GM12878 (cell line): ENCODE measurements around the gene ACTR2.

ENCODE experiments used
- CTCF ChIP-seq, 3 experiments: IDR thresholded peaks in 2 of 3; conservative IDR thresholded peaks in 1 of 3; 2 replicates each; pipeline ENCODE4 v1.5.1; 2011; ENCODE audit warnings: low read depth in 3 of 3, low read length in 3 of 3, mild to moderate bottlenecking in 3 of 3, control low read depth in 2 of 3, moderate library complexity in 2 of 3, inconsistent platforms in 1 of 3, mixed read lengths in 1 of 3; ENCODE audit not compliant: control insufficient read depth in 2 of 3, insufficient read depth in 1 of 3; ENCODE audit errors: extremely low read depth in 1 of 3
- DPF2 ChIP-seq: fragments of 450-650 bp; IDR thresholded peaks from 2 replicates; pipeline ENCODE4 v1.6.1; 2017; ENCODE audit warnings: mild to moderate bottlenecking
- EP300 ChIP-seq, 2 experiments: fragments of 150-350 bp in 1 of 2; IDR thresholded peaks; 2 replicates each; pipeline ENCODE4 v1.6.1; 2011 to 2012; ENCODE audit warnings: low read depth in 2 of 2, low read length in 2 of 2, borderline replicate concordance in 1 of 2, improper control_type of control experiment in 1 of 2, inconsistent platforms in 1 of 2; ENCODE audit not compliant: control insufficient read depth in 1 of 2
- EZH2 ChIP-seq: IDR thresholded peaks from 2 replicates; pipeline ENCODE4 v1.6.1; 2012; ENCODE audit warnings: low read depth, mild to moderate bottlenecking, control low read depth, inconsistent platforms, low read length, borderline replicate concordance; ENCODE audit not compliant: control insufficient read depth
- HCFC1 ChIP-seq: fragments of 150-350 bp; IDR thresholded peaks from 2 replicates; pipeline ENCODE4 v1.6.1; 2014; ENCODE audit warnings: low read length
- HDAC2 ChIP-seq: fragments of 200-600 bp; sonication (generic); IDR thresholded peaks from 2 replicates; pipeline ENCODE4 v1.6.1; 2017
- MAX ChIP-seq: IDR thresholded peaks from 2 replicates; pipeline ENCODE4 v1.6.1; 2012; ENCODE audit warnings: low read depth, low read length, improper control_type of control experiment
- NFYB ChIP-seq: IDR thresholded peaks from 2 replicates; pipeline ENCODE4 v1.6.1; 2011; ENCODE audit warnings: low read depth, mild to moderate bottlenecking, low read length, improper control_type of control experiment, moderate library complexity; ENCODE audit not compliant: insufficient read depth
- POLR2A ChIP-seq: IDR thresholded peaks from 2 replicates; pipeline ENCODE4 v1.6.1; 2011; ENCODE audit warnings: low read depth, mild to moderate bottlenecking, low read length
- SIN3A ChIP-seq: IDR thresholded peaks from 2 replicates; pipeline ENCODE4 v1.6.1; 2012; ENCODE audit warnings: low read depth, low read length, improper control_type of control experiment
- TCF7 ChIP-seq: IDR thresholded peaks from 2 replicates; pipeline ENCODE4 v1.6.1; 2014; ENCODE audit warnings: antibody characterized with exemption, borderline replicate concordance
- ZBTB40 ChIP-seq: fragments of 450-650 bp; IDR thresholded peaks from 2 replicates; pipeline ENCODE4 v1.6.1; 2016; ENCODE audit warnings: mild to moderate bottlenecking, moderate library complexity, borderline replicate concordance
- ZNF384 ChIP-seq: IDR thresholded peaks from 2 replicates; pipeline ENCODE4 v1.6.1; 2012; ENCODE audit warnings: low read depth, mild to moderate bottlenecking, low read length, improper control_type of control experiment, borderline replicate concordance

- TF ChIP-seq EZH2, result no peak
- no peak for TF ChIP-seq MAX
- TF ChIP-seq HDAC2, result no peak
- no peak for TF ChIP-seq ZBTB40
- no peak for TF ChIP-seq POLR2A
- TF ChIP-seq DPF2, result no peak
- no peak for TF ChIP-seq HCFC1
- TF ChIP-seq CTCF (IDR thresholded peaks at IDR 0.05 in 2 of 3, conservative IDR thresholded peaks at IDR 0.05 in 1 of 3; ENCODE audit: control insufficient read depth in 2 of 3, extremely low read depth in 1 of 3, insufficient read depth in 1 of 3, low read depth in 3 of 3, low read length in 3 of 3), result no peak
- TF ChIP-seq ZNF384, result no peak
- TF ChIP-seq SIN3A, result no peak
- no peak for TF ChIP-seq EP300 (IDR thresholded peaks at IDR 0.05; ENCODE audit: borderline replicate concordance in 1 of 2, control insufficient read depth in 1 of 2, low read depth in 2 of 2, low read length in 2 of 2)
- no peak for TF ChIP-seq TCF7
- TF ChIP-seq NFYB, result no peak
Observed at GRCh38 chr2:65185012-65185411, 42.6 kb upstream of the ACTR2 start.
